ENCODE measurements around the gene SLC25A21.

DNA sequence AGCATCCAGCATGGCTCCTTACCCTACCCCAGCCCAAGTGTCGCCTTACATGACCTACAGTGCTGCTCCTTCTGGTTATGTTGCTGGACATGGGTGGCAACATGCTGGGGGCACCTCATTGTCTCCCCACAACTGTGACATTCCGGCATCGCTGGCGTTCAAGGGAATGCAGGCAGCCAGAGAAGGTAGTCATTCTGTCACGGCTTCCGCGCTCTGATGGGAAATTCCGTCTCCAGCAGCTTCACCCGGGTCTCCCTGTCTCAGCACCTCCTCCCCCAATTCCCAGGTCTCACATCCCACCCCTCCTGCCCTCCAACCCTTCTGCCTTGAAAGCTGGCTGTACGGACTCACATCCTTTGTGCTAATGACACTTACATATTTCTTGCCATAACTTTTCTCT lies 496.2 kb downstream of the SLC25A21 start:
- TF ChIP-seq, protein P1, sequence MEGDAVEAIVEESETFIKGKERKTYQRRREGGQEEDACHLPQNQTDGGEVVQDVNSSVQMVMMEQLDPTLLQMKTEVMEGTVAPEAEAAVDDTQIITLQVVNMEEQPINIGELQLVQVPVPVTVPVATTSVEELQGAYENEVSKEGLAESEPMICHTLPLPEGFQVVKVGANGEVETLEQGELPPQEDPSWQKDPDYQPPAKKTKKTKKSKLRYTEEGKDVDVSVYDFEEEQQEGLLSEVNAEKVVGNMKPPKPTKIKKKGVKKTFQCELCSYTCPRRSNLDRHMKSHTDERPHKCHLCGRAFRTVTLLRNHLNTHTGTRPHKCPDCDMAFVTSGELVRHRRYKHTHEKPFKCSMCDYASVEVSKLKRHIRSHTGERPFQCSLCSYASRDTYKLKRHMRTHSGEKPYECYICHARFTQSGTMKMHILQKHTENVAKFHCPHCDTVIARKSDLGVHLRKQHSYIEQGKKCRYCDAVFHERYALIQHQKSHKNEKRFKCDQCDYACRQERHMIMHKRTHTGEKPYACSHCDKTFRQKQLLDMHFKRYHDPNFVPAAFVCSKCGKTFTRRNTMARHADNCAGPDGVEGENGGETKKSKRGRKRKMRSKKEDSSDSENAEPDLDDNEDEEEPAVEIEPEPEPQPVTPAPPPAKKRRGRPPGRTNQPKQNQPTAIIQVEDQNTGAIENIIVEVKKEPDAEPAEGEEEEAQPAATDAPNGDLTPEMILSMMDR (IDR thresholded peaks at IDR 0.05 in 2 of 3, conservative IDR thresholded peaks at IDR 0.05 in 1 of 3; ENCODE audit: control insufficient read depth in 2 of 3, extremely low read depth in 1 of 3, insufficient read depth in 1 of 3, low read depth in 3 of 3, low read length in 3 of 3), result no peak
- TF ChIP-seq EZH2 (IDR thresholded peaks at IDR 0.05; ENCODE audit: borderline replicate concordance, control insufficient read depth, low read depth, low read length), result no peak
- no peak for TF ChIP-seq POLR2A (IDR thresholded peaks at IDR 0.05; ENCODE audit: low read depth, low read length)
- no peak for TF ChIP-seq ZNF384 (IDR thresholded peaks at IDR 0.05; ENCODE audit: borderline replicate concordance, low read depth, low read length)
- TF ChIP-seq POLR2AphosphoS5 (IDR thresholded peaks at IDR 0.05; ENCODE audit: low read length), result no peak
- TF ChIP-seq ESRRA (IDR thresholded peaks at IDR 0.05; ENCODE audit: low read length), result no peak
- no peak for TF ChIP-seq SP1 (IDR thresholded peaks at IDR 0.05; ENCODE audit: low read depth, low read length)
- TF ChIP-seq MEF2B (IDR thresholded peaks at IDR 0.05; ENCODE audit: partially characterized antibody, poor library complexity, severe bottlenecking), result no peak
- no peak for TF ChIP-seq FOXM1 (IDR thresholded peaks at IDR 0.05; ENCODE audit: low read depth, low read length)
- TF ChIP-seq RB1 (IDR thresholded peaks at IDR 0.05; ENCODE audit: borderline replicate concordance), result no peak
- TF ChIP-seq BCL3 (IDR thresholded peaks at IDR 0.05; ENCODE audit: borderline replicate concordance, insufficient read depth, low read depth, low read length, poor library complexity, severe bottlenecking), result no peak
- no peak for TF ChIP-seq GABPA (IDR thresholded peaks at IDR 0.05; ENCODE audit: low read depth)
- TF ChIP-seq ATF7 (IDR thresholded peaks at IDR 0.05; ENCODE audit: low read depth), result no peak

All from GM12878 (cell line).